Measurements from ENCODE around the gene SETD6. TPM values are rescaled to one million over a fixed set of nuclear protein-coding genes. Genes with fewer than 3 reads are reported as not detected.

Gene SETD6
- total and polyA plus RNA-seq, 9 of the 15 experiments (the other 6 are each of a cell fraction or from before 2014, with no cell fraction given) = 9.2 to 40.9 (median 19.8) TPM

GRCh38 chr16:58476791-58477190, 38.5 kb upstream of the SETD6 start:
- no peak overlapping the region for H3K4me3 ChIP-seq
- H3K4me2 ChIP-seq (ENCODE audit: insufficient read depth, low read length) = no peak overlapping the region
- 0 out of 2 replicates have a peak, but pooled peaks cover 1% of the 10 kb centered on the region for H4K20me1 ChIP-seq (replicated peaks; ENCODE audit: control insufficient read depth, insufficient read depth, low read length)
- in situ Hi-C loops (cut with MboI) (no loop called here), intact Hi-C loops (cut with micrococcal nuclease) (no loop called here)
- ChIA-PET CTCF (ENCODE audit: low intra/inter-chr PET ratio) (no interaction called here), POLR2A (interaction anchor here (0.5 to 1.5 kb wide), 2 partner anchors 10 to 209 kb away, joined by 3 to 4 read pairs; no protein-coding TSS in a partner anchor)
- H3K9me3 ChIP-seq (replicated peaks; ENCODE audit: control insufficient read depth, insufficient read depth, low read depth, low read length) = no peaks in the 10 kb centered on the region
- H3K36me3 ChIP-seq (ENCODE audit: control insufficient read depth, insufficient read depth, low read length) = no peaks in the 10 kb centered on the region
- peaks cover 9 to 40% of the 10 kb centered on the region in 2 experiments for H3K27me3 ChIP-seq (ENCODE audit: control insufficient read depth in 2 of 2, insufficient read depth in 2 of 2, low read length in 2 of 2)
- no peak for FAIRE-seq
- ATAC-seq = no peak
- no TSS peak for BruUV-seq (replicated peaks)
- no peak overlapping the region for H2AFZ ChIP-seq (ENCODE audit: low read depth, low read length)
- H3K4me1 ChIP-seq (replicated peaks in 1 of 2; ENCODE audit: control insufficient read depth in 2 of 2, insufficient read depth in 2 of 2, low read length in 2 of 2) = no peaks in the 10 kb centered on the region
- TF ChIP-seq ELK3 (CRISPR knock-in tag; IDR thresholded peaks at IDR 0.05) = no peak
- no peak for TF ChIP-seq MEF2A (IDR thresholded peaks at IDR 0.05; ENCODE audit: control insufficient read depth, low read depth, low read length)
- TF ChIP-seq MYC (IDR thresholded peaks at IDR 0.05; ENCODE audit: low read depth, low read length) = no peak
- no peak for TF ChIP-seq MYC (CRISPR knock-in tag; IDR thresholded peaks at IDR 0.05; ENCODE audit: borderline replicate concordance, low read depth)
- TF ChIP-seq U2AF1 (optimal IDR thresholded peaks at IDR 0.05; ENCODE audit: low read depth, low read length) = no peak
- TF ChIP-seq DEAF1 (CRISPR knock-in tag; IDR thresholded peaks at IDR 0.05) = no peak
- TF ChIP-seq CLOCK (CRISPR knock-in tag; IDR thresholded peaks at IDR 0.05; ENCODE audit: borderline replicate concordance) = no peak
- no peak for TF ChIP-seq ZNF280B (CRISPR knock-in tag; IDR thresholded peaks at IDR 0.05)
- H3K9ac ChIP-seq (ENCODE audit: insufficient read depth in 1 of 2, low read depth in 2 of 2, low read length in 2 of 2) = no peak overlapping the region
- no peak for DNase-seq (ENCODE audit: extremely low read depth in 1 of 4, low spot score in 3 of 4)
- WGBS (ENCODE audit: insufficient coverage, low coverage, missing lambda C conversion rate) = 0% methylated on average over 1 of the region's 1 CpG
- no peaks in the 10 kb centered on the region for H3K79me2 ChIP-seq (ENCODE audit: control insufficient read depth, insufficient read depth, low read length)
- no peak overlapping the region for H3K27ac ChIP-seq (ENCODE audit: extremely low read depth, low read depth, low read length)
- no peaks in the 10 kb centered on the region for H3K9me1 ChIP-seq (ENCODE audit: control insufficient read depth, insufficient read depth, low read length)
